ENCODE results near the gene IL3.

The IL3 gene

DNA sequence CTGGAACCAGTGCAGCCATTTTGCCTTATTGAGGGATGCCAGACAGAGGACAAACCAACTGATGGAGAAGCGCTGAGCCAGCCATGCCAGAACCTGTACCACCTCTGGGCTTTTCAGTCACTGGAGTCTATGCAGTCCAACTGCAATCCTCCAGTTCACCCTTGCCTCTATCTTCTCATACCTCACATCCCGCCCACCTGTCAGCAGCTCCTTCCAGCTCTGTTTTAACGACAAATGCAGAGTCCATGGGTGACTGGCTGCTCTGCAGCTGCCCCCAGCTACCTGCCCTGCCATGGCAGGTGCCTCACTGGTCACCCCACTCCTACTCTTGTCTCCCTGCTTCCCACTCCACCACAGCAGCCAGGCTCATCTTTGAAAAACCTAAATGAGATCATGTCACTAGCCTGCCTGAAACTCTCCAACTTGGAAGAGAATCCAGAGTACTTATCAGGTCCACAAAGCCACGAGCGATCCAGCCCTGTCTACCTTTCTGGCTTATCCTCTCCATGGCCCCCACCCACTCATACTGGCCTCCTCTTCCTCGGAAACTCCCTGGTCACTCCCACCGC lies 35.0 kb upstream of the IL3 start:
- no peak for DNase-seq (ENCODE audit: low read depth in 4 of 4, low spot score in 1 of 4)

DNA sequence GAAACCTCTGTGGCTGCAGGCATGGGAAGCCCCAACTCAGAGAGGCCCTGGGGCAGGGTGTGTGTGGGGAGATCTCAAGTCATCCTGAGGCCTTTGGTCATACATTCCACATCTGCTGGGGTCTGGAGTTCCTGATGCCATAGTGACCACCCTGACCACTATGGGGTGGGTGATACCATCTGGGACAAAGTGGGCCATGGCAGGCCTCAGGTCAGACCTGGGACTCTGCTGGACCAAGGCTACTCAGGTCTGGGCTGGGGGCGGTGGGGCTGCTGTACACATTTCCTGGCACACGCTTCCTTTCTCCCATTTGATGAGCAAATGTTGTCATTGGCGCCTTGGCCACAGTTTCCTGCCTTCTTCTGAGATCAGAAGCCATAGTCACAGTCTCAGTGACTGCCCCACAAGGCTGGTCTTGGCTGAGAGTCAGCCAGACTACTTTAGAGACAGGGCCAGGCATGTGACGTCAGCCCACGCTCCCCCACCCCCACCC lies 33.9 kb upstream of the IL3 start:
- no peak for DNase-seq (ENCODE audit: low read depth in 4 of 4, low spot score in 1 of 4)

DNA sequence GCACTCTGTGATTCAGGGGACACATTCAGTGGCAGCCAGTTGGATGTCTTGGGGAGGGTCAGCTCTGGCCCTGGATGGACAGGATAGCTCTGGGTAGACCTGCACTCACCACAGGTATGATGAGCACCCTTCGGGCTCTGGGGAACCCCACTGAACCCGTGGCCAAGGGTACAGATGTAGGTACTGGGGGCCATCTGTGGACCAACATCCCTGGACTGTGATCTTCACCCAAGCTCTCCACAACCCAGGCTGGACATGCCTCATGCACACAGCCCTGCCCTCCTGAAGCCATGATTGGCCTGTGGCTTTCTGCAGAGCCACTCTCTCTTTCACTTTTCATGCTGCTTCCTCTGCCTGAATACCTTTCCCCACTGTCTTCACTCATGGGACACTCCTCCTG lies 33.4 kb upstream of the IL3 start:
- no peak for DNase-seq (ENCODE audit: low read depth in 4 of 4, low spot score in 1 of 4)

DNA sequence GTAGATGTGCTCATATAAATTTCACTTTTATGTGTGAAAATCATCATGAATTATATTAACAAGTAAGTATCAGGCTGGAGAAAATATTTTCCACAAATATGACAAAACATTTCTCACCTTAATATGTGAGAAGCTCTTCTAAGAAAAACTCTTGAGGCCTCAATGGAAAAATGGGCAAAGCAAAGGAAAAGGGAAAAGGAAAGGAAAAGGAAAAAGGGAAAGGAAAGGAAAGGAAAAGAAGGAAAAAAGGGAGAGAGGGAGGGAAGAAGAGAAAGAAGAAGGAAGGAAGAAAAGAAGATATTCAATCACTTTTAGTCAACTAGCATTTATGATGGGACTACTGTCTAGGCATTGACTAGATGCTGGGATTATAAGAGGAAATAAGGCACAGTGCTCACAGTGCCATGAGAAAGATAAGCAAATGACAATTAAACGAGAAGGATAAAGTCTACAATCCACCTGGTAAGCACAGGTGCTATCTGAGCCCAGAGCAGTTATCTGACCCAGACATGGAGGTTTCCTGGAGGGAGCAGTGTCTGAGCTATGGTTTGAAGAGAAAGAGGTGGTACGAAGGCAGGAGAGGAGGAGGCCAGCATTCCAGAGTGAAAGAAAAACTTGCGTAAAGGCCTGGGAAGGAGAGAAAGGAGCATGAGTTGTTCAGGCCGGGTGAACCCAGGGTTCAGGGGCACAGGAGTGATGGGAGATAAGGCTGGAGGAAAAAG lies 30.7 kb upstream of the IL3 start:
- no peak for DNase-seq (ENCODE audit: low read depth in 4 of 4, low spot score in 1 of 4)

DNA sequence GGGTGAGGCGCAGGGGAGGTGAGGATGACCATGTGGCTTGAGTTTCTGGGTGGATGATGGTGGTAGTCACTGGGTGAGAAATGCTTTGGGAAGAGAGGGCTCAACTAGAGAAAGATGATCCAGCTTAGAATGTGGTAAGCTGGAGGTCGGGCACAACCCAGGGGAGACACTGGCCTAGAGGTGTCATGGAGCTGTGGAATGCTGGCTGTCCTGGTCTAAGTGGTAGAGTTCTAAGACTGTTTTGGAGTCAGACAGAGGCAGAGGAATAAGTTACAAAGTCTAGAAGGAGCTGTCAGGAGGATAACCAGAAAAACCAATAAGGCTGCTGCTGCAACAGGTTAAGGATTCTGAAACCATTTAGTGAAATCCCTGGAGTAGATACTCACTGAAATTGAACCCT lies 29.8 kb upstream of the IL3 start:
- DNase-seq (ENCODE audit: low read depth in 4 of 4, low spot score in 1 of 4) = no peak

DNA sequence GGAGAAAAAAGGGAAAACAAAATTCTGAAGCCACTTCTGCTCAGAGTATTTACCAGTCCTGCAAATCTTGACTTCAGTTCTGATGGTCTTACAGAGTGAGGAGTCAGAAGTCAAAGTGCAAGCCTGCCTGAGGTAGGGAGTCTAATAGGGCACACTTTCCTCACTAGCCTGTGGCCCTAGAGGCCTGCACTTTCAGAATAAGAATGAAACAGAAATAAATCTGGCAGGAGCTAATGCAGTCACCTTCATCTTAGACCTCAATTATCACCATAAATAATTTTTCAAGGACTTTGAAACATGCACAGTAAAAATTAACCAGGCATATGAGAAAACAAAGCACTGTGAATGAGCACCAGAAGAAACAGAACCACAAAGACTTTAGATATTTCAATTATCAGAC lies 28.3 kb upstream of the IL3 start:
- no peak for DNase-seq (ENCODE audit: low read depth in 4 of 4, low spot score in 1 of 4)

DNA sequence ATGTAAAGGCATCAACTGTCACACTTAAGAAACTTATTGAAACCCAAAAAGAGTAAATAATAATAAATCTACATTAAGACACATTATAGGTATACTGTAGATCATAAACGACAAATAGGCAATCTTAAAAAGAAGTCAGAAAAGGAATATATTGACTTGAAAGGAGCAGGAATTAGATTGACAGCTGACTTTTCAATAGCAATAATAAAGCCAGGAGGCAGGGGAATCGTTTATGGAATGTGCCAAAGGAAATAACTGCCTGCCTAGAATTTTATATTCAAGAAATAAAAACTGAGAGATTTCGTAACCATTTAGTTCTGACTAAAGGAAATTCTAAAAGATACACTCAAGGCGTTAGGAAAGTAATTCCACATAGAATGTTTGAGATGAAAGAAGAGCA lies 27.3 kb upstream of the IL3 start:
- no peak for DNase-seq (ENCODE audit: low read depth in 4 of 4, low spot score in 1 of 4)

DNA sequence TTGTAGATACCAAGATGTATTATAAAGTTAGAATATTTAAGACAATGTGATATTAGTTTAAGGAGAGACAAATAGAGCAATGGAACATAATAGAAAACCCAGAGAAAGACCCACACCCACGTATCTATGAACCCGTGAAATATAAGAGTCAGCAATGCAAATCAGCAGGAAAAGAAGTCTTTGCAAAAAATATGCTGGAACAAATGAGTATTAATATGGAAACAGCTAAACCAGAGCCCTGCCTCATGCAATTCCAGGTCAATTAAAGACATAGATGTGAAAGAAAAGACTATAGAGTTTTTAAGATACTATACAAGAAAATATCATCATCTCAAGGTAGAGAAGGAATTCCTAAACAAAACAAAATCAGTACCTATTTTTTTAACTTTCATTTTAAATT lies 23.1 kb upstream of the IL3 start:
- no peak for DNase-seq (ENCODE audit: low read depth in 4 of 4, low spot score in 1 of 4)

DNA sequence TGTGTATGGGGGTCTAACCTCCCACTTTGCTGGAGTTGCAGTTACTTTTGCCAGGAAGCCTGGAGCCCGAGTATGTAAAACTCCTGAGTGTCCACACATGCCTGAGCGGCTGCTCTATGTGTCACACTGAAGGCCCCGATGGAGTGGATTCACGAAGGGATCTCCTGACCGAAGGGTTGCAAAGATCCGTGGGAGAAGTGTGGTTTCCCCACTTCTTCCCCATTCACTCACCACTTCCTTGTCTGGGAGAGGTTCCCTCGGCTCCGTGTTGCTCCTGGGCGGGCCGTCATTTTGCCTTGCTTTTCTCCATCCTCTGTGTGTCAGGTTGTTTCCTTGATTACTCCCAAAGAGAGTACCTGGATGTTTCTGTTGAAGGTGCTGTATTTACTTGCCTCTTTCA lies 16.2 kb upstream of the IL3 start:
- no peak for DNase-seq (ENCODE audit: low read depth in 4 of 4, low spot score in 1 of 4)

DNA sequence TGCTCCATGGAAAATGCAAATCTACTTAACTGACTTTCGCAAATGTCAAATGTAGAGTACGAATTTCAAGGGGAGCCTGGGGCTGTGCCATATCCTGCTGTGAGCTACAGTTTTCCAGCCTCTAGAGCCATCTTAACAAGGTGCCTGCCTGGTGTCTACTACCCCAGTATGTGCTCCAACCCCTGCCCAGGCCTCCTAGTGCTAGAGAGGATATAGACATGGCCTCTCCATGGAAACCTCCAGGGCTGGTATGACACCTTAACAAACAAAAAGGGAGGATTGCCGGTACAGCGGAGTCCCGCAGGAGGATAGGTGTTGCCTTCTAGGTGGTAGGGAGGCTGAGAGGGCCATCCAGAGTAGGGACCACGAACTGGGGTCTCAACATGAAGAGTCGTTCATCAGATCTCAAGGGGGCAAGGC lies 13.6 kb upstream of the IL3 start:
- no peak for DNase-seq (ENCODE audit: low read depth in 4 of 4, low spot score in 1 of 4)

DNA sequence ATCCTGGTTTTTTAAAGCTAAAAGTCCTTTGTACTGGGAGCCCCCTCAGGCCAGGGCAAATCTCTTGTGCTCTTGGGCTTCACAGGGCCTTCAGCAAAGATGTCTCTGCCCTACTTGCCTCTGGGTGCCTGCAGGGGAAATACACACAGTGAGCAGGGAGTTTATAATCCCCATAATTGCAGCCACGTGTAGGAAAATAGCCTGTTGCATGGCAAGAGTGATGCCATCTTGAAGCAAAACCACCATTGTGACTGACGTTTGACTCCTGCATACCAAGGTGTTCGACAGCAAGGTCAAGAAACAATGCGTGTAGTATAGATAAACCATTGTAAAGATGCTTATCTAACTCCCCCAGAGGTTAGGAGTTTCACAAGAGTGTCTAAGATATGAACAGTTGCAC lies 11.4 kb upstream of the IL3 start:
- DNase-seq (ENCODE audit: low read depth in 4 of 4, low spot score in 1 of 4) = no peak

DNA sequence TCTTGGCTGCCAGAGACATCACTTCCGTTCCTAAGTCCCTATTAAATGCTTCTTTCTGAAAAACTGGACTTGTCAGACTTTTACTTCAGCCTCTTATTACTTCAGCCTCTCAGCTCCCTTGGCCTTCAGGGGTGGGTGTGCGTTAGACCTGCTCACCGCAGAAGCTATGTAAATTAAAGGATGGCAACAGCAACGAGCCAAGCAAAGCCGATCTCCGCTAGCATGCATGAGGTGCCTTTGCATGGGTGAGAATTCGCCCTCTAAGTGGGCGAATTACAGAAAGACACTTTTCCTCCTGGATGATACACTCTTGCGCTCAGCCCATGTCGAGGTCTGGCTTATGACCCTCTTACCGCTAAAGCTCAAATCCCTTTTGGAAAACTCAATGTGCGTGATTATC lies 10.9 kb upstream of the IL3 start:
- no peak for DNase-seq (ENCODE audit: low read depth in 4 of 4, low spot score in 1 of 4)

DNA sequence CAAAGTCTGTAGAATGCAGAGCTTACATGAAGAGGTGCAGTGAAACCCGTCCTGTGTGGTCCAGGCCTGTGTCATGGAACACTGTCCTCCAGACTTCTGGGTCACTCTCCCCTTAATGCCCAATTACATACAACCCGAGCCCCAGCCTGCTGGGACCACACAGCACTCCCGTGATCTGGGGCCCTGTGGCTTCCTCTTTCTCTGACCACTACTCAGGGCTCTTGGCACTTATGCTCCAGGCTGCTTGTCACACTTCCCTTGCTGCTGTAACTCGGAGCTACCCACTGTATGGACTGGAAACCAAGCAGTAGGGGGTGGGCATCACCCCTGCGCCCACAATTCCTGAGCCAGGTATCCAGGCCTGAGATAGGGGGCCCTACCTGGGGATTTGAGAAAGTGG lies 10.3 kb upstream of the IL3 start:
- DNase-seq (ENCODE audit: low read depth in 4 of 4, low spot score in 1 of 4) = no peak

DNA sequence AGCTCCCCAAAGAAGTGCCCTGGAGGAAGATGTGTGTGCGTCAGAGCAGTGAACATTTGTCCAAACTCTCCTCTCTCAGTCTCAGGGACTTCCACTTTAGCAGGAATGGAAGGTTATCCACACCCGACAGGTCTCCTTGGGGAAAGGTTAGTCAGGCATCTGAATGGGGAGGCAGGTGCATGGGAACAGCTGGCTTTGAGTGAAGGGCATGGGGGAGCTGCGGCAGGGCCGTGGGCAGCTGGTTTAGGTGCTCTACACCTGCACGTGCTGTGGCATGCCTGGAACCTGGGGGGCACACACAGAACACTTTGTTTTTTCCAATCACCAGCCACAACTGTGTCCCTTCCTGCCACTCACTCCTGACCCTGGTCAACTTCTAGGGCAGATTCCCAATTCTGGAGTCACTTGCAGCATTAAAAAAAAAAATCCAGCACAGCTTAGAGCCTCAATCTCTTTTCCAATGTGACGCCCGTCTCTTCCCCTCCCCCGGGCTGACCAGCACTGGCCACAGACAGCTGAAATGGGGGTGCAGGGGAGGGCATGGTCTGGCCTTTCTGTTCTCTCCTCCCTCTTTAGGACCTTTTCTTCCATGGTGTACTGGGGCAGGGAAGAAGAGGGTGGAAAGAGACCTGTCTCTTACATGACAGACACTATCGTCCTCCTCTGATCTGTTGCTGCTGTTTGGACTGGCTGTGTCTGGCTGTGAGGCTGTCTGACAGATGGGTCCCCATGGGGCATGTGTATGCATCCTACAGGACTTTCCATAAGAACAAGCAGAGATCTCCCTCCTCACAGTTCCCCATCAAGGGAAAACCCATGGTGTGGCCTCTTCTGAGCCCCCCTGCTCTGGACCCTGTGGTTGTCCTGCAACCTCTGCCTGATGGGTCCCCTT lies 9.5 kb upstream of the IL3 start:
- DNase-seq (ENCODE audit: low read depth in 4 of 4, low spot score in 1 of 4) = no peak

DNA sequence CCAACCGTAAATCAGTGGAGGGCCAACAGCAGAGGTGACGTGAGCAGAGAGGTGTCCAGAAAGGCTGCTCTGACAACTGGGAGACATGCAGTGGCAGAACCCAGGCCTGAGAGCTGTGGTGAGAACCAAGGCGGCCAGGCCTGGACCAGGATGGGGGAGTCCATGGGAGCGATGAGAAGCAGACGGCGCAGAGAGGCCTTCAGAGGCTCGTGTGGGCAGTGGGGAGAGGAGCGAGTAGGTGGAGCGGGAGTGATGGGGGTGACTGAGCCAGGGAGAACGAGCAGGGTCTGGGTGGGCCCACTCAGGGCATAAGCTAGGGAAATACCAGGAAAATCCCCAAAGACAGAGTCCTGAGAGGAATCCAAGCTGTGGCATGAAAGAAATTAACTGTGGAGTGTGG lies 7.9 kb upstream of the IL3 start:
- DNase-seq (ENCODE audit: low read depth in 4 of 4, low spot score in 1 of 4) = no peak

DNA sequence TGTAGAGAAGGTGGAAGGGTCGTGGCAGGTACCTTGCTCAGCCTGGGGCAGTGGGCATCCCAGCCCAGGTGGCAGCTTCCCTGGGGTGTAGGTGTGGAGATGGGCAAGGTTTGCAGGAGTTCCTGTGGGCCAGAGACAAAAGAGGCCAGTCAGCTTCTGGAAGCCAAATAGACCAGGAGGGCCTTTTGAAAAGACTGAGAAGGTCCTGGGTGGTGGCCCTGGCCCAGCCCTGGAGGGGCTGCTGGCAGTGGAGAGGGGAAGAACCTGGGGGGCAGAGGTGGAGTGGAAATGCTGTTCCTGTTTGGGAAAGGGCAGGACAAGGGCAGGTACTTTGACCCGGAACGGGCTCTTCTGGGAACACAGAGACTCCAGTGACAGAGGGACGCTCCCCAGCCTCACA lies 7.0 kb upstream of the IL3 start:
- no peak for DNase-seq (ENCODE audit: low read depth in 4 of 4, low spot score in 1 of 4)

DNA sequence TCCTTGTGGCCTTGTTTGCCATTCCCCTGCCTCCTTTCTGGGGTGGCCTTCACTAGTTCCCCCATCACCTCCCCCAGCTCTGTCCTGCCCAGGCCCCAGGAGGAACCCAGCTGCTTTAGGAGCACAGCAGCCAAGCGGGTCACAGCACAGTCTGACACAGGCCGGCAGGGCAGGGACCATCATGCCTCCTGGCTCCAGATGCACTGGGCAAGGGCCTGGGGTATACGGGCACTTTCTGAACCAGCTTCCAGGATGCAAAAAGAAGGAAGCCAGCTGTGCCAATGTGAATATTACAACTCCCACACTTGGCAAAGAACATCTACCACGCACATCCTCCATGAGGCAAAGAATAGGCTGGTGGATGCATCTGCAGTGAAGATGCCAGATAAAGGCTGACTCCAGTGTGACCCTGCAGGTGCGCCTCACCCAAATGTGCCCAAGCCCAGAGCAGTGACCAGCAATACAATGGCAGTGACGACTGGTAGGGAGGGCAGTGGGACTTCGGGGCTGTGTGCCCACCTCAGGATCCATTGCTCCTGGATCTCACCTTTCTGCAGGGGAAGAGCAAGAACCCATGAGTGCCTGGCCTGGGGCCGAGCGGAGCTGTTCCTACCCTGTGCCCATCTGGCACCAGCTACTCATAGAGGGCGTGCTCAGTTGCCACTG lies 6.3 kb upstream of the IL3 start:
- DNase-seq (ENCODE audit: low read depth in 4 of 4, low spot score in 1 of 4) = no peak

DNA sequence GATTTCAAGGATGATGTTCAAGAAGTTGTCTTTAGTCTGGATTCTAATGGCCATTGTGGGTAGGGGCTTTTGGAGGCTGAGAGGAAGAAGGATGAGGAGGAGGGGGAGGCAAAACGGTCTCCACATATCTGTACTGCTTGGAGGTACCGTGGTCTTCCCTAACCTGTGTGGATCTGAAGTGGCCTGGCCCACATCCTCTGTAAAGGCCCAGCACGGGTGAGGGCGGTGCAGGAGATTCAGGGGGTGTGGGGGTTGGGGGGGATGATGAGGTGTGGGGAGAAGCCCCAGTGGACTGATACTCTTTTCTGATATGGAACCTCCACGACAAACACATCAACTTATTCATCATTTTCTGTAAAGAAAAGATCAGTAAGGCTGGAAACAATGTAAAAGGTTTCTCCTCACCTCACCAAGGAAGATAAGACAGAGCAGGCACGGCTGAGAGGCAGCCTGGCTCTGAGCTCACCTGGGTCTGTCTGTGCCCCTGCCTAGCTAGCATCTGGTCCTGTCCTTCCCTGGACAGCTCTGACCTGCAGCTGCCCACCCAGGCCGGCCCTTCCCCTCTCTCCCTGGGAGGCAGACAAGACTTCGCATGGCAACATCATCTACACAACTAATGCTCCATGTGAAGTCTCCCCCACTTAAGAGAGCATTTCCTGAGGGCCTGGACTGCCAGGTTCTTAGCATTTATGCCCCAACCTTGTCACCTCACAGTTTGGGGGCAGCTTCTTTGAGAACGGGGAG lies 5.6 kb upstream of the IL3 start:
- no peak for DNase-seq (ENCODE audit: low read depth in 4 of 4, low spot score in 1 of 4)

DNA sequence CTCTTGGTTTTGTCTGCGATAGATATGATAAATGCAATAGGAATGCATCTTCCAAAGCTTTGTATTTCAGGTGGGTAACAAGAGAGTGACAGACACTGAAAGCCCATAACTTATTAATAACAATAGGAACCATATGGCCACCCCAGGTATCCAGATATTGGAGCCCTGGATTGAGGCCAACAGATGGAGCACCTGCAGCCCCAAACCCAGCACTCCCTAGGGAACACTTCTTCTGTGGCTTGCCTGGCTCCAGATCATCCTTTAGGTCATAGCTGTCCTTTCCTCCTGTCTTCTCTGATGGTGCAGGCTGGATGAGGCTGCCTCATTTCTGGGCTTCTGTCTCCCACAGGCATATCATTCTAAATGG lies 5.0 kb upstream of the IL3 start:
- DNase-seq (ENCODE audit: low read depth in 4 of 4, low spot score in 1 of 4) = no peak

DNA sequence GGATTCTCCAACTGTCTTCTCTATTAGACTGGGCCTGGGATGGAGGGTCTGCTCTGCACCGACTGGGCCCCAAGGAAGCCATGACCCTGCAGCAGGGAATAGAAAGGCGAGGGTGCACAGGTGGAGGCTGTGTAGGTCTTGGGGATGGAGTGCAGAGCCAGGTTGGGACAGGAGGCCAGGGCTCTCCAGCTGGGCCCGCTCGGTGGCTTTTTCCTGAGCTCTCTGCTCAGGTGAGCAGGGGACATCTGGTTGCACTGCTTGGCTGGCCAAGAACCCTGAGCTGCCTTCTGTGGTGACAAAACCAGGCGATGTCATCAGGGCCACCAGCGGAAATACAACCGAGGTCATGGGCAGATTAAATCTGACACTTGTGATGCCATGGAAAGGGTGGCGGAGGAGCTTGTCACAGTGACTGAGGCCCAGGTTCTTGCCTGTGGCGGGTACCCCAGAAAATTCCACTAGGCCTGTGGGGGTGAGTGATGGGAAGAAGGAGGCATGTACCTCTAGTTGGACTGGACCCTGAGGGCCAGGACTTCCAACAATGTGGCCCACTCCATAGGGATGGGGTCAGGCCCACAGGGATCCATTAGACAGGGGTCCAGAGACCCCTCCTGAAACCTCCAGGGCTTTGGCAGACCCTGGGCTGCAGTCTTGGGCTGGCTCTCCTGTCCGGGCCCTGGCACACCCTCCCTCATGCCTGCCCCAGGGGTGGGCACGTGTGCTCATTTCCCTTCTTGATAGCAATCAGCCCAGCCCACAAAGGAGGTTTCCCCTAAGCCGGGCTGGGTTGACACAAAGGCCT lies 4.4 kb upstream of the IL3 start:
- no peak for DNase-seq (ENCODE audit: low read depth in 4 of 4, low spot score in 1 of 4)

All from stimulated activated CD4-positive, alpha-beta T cell treated with anti-CD3 and anti-CD28 coated beads, Interleukin-1b, Interleukin-23, amount 100 ng/mL, for 24 hours (primary cell).